RWPE1 (cell line): Measurements from ENCODE around the gene RAB3GAP1.

Experiments
- CTCF ChIA-PET: fragments of 350-600 bp; sonication (Branson Sonifier 250); formaldehyde crosslinking; extraction: SDS; loops from one replicate; lab custom pipeline; 2021; lab: Yijun Ruan, JAX
- POLR2A ChIA-PET: fragments of 400-600 bp; formaldehyde crosslinking; extraction: SDS; loops from one replicate; lab custom pipeline; 2020; ENCODE audit warnings: antibody characterized with exemption; ENCODE audit not compliant: low non-redundant PET; lab: Yijun Ruan, JAX
- DNase-seq: peaks from one replicate; pipeline ENCODE4 v3.0.0; 2012; ENCODE audit warnings: low spot score
- H3K27ac ChIP-seq: fragments of 450-650 bp; 2 replicates; pipeline ENCODE4 v1.5.1; 2017
- CTCF ChIP-seq: fragments of 450-650 bp; conservative IDR thresholded peaks from 2 replicates; pipeline ENCODE4 v1.5.1; 2017; ENCODE audit warnings: low read depth, mild to moderate bottlenecking

The RAB3GAP1 gene

GRCh38 chr2:135218426-135218825 is 166.3 kb downstream of the RAB3GAP1 start:
- H3K27ac ChIP-seq = no peak overlapping the region
- ChIA-PET CTCF (no interaction called here), POLR2A (no interaction called here)
- no peak for DNase-seq
- TF ChIP-seq CTCF = no peak

GRCh38 chr2:135219226-135219625 is 167.1 kb downstream of the RAB3GAP1 start:
- POLR2A ChIA-PET = no interaction called here
- DNase-seq = no peak
- no peak for TF ChIP-seq CTCF
- CTCF ChIA-PET = no interaction called here
- no peak overlapping the region for H3K27ac ChIP-seq
